GM12878 (cell line): ENCODE data around the gene PI4K2A. TPM values are rescaled to one million over a fixed set of nuclear protein-coding genes. Genes with fewer than 3 reads are reported as not detected.

Experiments
- BMI1 ChIP-seq: fragments of 450-650 bp; IDR thresholded peaks from 2 replicates; pipeline ENCODE4 v1.6.1; 2016; ENCODE audit warnings: mild to moderate bottlenecking, moderate library complexity, borderline replicate concordance
- CREB1 ChIP-seq: IDR thresholded peaks from 2 replicates; pipeline ENCODE4 v1.6.1; 2012; ENCODE audit warnings: low read depth, mild to moderate bottlenecking, inconsistent platforms
- ESRRA ChIP-seq: IDR thresholded peaks from 2 replicates; pipeline ENCODE4 v1.6.1; 2012; ENCODE audit warnings: mild to moderate bottlenecking, low read length, improper control_type of control experiment
- FOS ChIP-seq: IDR thresholded peaks from 3 replicates; pipeline ENCODE4 v1.6.1; 2011; ENCODE audit warnings: borderline replicate concordance; ENCODE audit not compliant: insufficient read length; ENCODE audit errors: extremely low read depth
- HCFC1 ChIP-seq: fragments of 150-350 bp; IDR thresholded peaks from 2 replicates; pipeline ENCODE4 v1.6.1; 2014; ENCODE audit warnings: low read length
- HDGF ChIP-seq: fragments of 450-650 bp; IDR thresholded peaks from 2 replicates; pipeline ENCODE4 v1.6.1; 2016; ENCODE audit warnings: antibody characterized with exemption
- KLF5 ChIP-seq: fragments of 450-650 bp; IDR thresholded peaks from 2 replicates; pipeline ENCODE4 v1.6.1; 2014; ENCODE audit warnings: mild to moderate bottlenecking; ENCODE audit not compliant: partially characterized antibody
- NFYB ChIP-seq: IDR thresholded peaks from 2 replicates; pipeline ENCODE4 v1.6.1; 2011; ENCODE audit warnings: low read depth, mild to moderate bottlenecking, low read length, improper control_type of control experiment, moderate library complexity; ENCODE audit not compliant: insufficient read depth
- RB1 ChIP-seq: fragments of 450-650 bp; formaldehyde crosslinking; IDR thresholded peaks from 2 replicates; pipeline ENCODE4 v1.6.1; 2017; ENCODE audit warnings: mild to moderate bottlenecking, borderline replicate concordance
- ZSCAN29 ChIP-seq: fragments of 450-650 bp; IDR thresholded peaks from 2 replicates; pipeline ENCODE4 v1.6.1; 2017; ENCODE audit warnings: mild to moderate bottlenecking, moderate library complexity
- polyA plus RNA-seq, 11 experiments: library from polyadenylated mRNA; depleted of rRNA in 4 of 11; unstranded in 6 of 11; stranded (reverse) in 5 of 11; fragments of >200 nt; fragmentation: Nextera tagmentation in 4 of 11; fragmentation: Illumina TruSeq in 1 of 11; extraction: Ambion mirVana in 4 of 11; extraction: Trizol in 1 of 11; gene quantifications; 1 replicate in 1 of 11; 2 replicates in 10 of 11; pipeline versions ENCODE4 v1.2.1 to v1.2.3, GENCODE V29; 2011 to 2016; ENCODE audit warnings: inconsistent platforms in 2 of 11, missing spikeins in 2 of 11, low read depth in 1 of 11
- total RNA-seq, 4 experiments: library from RNA; depleted of rRNA in 3 of 4; stranded (reverse); fragments of >200 nt in 3 of 4; fragmentation: Illumina TruSeq in 1 of 4; extraction: Trizol in 1 of 4; gene quantifications; 2 replicates each; pipeline versions ENCODE4 v1.2.1 to v1.2.3, GENCODE V29; 2013 to 2021
- TF ChIP-seq, protein P1 (sequence below): fragments of 450-650 bp; IDR thresholded peaks from 2 replicates; pipeline ENCODE4 v1.6.1; 2017; ENCODE audit warnings: mild to moderate bottlenecking, moderate library complexity
- TF ChIP-seq, protein P2 (sequence below): IDR thresholded peaks from 2 replicates; pipeline ENCODE4 v1.6.1; 2012; ENCODE audit warnings: low read depth, low read length, improper control_type of control experiment
- TF ChIP-seq, protein P3 (sequence below): fragments of 450-650 bp; IDR thresholded peaks from 2 replicates; pipeline ENCODE4 v1.6.1; 2017; ENCODE audit warnings: low read depth, mild to moderate bottlenecking, moderate library complexity
- TF ChIP-seq, protein P4 (sequence below): fragments of 450-650 bp; IDR thresholded peaks from 2 replicates; pipeline ENCODE4 v1.6.1; 2017; ENCODE audit warnings: antibody characterized with exemption, mild to moderate bottlenecking, moderate library complexity
- TF ChIP-seq, protein P5 (sequence below), 3 experiments: IDR thresholded peaks in 2 of 3; conservative IDR thresholded peaks in 1 of 3; 2 replicates each; pipeline ENCODE4 v1.5.1; 2011; ENCODE audit warnings: low read depth in 3 of 3, low read length in 3 of 3, mild to moderate bottlenecking in 3 of 3, control low read depth in 2 of 3, moderate library complexity in 2 of 3, inconsistent platforms in 1 of 3, mixed read lengths in 1 of 3; ENCODE audit not compliant: control insufficient read depth in 2 of 3, insufficient read depth in 1 of 3; ENCODE audit errors: extremely low read depth in 1 of 3

The PI4K2A gene
- total and polyA plus RNA-seq, 10 of the 15 experiments (the other 5 are each of a cell fraction or from before 2014, with no cell fraction given), result 1.5 to 14.5 (median 10.0) TPM

DNA sequence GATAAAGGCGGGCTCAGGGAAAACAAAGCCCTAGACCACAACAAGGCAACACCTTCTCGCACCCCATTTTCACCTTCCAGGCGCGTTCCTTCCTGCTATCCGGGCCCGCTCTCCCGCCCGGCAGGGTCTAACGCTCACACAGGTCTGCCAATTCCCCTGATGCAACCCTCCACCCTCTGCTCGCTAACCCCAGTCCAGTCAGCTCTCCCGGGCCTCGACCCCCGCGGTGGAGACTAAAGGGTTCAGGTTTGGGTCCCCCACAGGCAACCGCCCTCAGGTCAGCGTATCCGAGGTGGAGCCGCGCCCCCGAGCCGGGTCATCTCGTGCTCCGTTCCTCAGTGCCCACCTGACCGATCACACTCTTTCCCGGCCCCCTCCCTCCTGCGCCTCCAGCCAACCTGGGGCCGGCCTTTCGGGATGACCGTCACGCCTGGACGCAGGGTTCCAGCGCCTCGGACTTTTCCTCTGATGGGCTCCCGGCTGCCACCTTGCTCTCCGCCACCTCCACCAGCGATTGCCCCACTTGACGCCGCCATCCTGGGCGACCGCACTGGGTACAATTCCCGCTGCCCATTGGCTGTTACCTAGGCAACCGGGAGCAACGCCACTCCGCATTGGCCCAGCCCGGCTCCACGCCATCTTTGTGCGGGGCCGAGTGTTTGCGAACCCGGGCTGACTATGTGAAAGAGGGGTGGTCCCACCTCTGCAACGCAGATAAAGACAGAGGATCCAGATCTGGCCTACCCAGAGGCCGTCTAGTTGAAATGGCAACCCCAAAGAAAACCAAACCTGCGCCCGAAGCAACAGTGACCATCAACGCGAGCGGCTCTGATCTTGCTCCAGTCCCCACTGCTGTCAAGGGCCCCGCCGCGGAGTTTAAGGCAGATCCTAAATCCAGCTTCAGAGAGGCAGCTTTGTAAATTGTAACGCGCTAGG, 7.3 kb upstream of the PI4K2A start, which contains the start of gene MORN4 (continued):
- TF ChIP-seq, protein P1, sequence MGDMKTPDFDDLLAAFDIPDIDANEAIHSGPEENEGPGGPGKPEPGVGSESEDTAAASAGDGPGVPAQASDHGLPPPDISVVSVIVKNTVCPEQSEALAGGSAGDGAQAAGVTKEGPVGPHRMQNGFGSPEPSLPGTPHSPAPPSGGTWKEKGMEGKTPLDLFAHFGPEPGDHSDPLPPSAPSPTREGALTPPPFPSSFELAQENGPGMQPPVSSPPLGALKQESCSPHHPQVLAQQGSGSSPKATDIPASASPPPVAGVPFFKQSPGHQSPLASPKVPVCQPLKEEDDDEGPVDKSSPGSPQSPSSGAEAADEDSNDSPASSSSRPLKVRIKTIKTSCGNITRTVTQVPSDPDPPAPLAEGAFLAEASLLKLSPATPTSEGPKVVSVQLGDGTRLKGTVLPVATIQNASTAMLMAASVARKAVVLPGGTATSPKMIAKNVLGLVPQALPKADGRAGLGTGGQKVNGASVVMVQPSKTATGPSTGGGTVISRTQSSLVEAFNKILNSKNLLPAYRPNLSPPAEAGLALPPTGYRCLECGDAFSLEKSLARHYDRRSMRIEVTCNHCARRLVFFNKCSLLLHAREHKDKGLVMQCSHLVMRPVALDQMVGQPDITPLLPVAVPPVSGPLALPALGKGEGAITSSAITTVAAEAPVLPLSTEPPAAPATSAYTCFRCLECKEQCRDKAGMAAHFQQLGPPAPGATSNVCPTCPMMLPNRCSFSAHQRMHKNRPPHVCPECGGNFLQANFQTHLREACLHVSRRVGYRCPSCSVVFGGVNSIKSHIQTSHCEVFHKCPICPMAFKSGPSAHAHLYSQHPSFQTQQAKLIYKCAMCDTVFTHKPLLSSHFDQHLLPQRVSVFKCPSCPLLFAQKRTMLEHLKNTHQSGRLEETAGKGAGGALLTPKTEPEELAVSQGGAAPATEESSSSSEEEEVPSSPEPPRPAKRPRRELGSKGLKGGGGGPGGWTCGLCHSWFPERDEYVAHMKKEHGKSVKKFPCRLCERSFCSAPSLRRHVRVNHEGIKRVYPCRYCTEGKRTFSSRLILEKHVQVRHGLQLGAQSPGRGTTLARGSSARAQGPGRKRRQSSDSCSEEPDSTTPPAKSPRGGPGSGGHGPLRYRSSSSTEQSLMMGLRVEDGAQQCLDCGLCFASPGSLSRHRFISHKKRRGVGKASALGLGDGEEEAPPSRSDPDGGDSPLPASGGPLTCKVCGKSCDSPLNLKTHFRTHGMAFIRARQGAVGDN, result no peak
- no peak for TF ChIP-seq ESRRA
- TF ChIP-seq ZSCAN29, result no peak
- peak; percentile 99 for TF ChIP-seq BMI1
- TF ChIP-seq HCFC1, result peak; percentile 83
- TF ChIP-seq, protein P2, sequence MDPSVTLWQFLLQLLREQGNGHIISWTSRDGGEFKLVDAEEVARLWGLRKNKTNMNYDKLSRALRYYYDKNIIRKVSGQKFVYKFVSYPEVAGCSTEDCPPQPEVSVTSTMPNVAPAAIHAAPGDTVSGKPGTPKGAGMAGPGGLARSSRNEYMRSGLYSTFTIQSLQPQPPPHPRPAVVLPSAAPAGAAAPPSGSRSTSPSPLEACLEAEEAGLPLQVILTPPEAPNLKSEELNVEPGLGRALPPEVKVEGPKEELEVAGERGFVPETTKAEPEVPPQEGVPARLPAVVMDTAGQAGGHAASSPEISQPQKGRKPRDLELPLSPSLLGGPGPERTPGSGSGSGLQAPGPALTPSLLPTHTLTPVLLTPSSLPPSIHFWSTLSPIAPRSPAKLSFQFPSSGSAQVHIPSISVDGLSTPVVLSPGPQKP, result no peak
- TF ChIP-seq, protein P3, sequence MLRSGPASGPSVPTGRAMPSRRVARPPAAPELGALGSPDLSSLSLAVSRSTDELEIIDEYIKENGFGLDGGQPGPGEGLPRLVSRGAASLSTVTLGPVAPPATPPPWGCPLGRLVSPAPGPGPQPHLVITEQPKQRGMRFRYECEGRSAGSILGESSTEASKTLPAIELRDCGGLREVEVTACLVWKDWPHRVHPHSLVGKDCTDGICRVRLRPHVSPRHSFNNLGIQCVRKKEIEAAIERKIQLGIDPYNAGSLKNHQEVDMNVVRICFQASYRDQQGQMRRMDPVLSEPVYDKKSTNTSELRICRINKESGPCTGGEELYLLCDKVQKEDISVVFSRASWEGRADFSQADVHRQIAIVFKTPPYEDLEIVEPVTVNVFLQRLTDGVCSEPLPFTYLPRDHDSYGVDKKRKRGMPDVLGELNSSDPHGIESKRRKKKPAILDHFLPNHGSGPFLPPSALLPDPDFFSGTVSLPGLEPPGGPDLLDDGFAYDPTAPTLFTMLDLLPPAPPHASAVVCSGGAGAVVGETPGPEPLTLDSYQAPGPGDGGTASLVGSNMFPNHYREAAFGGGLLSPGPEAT, result no peak
- no peak for TF ChIP-seq RB1
- TF ChIP-seq, protein P4, sequence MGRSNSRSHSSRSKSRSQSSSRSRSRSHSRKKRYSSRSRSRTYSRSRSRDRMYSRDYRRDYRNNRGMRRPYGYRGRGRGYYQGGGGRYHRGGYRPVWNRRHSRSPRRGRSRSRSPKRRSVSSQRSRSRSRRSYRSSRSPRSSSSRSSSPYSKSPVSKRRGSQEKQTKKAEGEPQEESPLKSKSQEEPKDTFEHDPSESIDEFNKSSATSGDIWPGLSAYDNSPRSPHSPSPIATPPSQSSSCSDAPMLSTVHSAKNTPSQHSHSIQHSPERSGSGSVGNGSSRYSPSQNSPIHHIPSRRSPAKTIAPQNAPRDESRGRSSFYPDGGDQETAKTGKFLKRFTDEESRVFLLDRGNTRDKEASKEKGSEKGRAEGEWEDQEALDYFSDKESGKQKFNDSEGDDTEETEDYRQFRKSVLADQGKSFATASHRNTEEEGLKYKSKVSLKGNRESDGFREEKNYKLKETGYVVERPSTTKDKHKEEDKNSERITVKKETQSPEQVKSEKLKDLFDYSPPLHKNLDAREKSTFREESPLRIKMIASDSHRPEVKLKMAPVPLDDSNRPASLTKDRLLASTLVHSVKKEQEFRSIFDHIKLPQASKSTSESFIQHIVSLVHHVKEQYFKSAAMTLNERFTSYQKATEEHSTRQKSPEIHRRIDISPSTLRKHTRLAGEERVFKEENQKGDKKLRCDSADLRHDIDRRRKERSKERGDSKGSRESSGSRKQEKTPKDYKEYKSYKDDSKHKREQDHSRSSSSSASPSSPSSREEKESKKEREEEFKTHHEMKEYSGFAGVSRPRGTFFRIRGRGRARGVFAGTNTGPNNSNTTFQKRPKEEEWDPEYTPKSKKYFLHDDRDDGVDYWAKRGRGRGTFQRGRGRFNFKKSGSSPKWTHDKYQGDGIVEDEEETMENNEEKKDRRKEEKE, result no peak
- TF ChIP-seq HDGF, result 0 out of 2 replicates have a peak, but pooled peaks have one; percentile 41
- no peak for TF ChIP-seq KLF5
- peak; percentile 74; the same call in 1 of the 2 replicates for TF ChIP-seq NFYB
- peak; percentile 70 for TF ChIP-seq CREB1
- TF ChIP-seq, protein P5, sequence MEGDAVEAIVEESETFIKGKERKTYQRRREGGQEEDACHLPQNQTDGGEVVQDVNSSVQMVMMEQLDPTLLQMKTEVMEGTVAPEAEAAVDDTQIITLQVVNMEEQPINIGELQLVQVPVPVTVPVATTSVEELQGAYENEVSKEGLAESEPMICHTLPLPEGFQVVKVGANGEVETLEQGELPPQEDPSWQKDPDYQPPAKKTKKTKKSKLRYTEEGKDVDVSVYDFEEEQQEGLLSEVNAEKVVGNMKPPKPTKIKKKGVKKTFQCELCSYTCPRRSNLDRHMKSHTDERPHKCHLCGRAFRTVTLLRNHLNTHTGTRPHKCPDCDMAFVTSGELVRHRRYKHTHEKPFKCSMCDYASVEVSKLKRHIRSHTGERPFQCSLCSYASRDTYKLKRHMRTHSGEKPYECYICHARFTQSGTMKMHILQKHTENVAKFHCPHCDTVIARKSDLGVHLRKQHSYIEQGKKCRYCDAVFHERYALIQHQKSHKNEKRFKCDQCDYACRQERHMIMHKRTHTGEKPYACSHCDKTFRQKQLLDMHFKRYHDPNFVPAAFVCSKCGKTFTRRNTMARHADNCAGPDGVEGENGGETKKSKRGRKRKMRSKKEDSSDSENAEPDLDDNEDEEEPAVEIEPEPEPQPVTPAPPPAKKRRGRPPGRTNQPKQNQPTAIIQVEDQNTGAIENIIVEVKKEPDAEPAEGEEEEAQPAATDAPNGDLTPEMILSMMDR (IDR thresholded peaks at IDR 0.05 in 2 of 3, conservative IDR thresholded peaks at IDR 0.05 in 1 of 3; ENCODE audit: control insufficient read depth in 2 of 3, extremely low read depth in 1 of 3, insufficient read depth in 1 of 3, low read depth in 3 of 3, low read length in 3 of 3), result no peak
- peak; percentile 52 for TF ChIP-seq FOS
